DOHH2 (cell line): ENCODE measurements around the gene CD99.

ENCODE experiments used
- H3F3A ChIP-seq: fragments of 200-600 bp; sonication (generic), shearing (Covaris generic); 2 replicates; pipeline ENCODE4 v1.6.0; 2016; ENCODE audit warnings: antibody characterized with exemption, mild to moderate bottlenecking; ENCODE audit not compliant: control insufficient read depth, insufficient read depth
- H3K27ac ChIP-seq: fragments of 200-600 bp; sonication (generic); 2 replicates; pipeline ENCODE4 v1.5.1; 2014; ENCODE audit warnings: low read depth, mild to moderate bottlenecking, low read length, moderate library complexity
- H3K27me3 ChIP-seq: fragments of 200-600 bp; sonication (generic); 2 replicates; pipeline ENCODE4 v1.6.1; 2014; ENCODE audit warnings: mild to moderate bottlenecking, low read length, mixed read lengths; ENCODE audit not compliant: control insufficient read depth
- H3K36me3 ChIP-seq: fragments of 200-600 bp; sonication (generic); 2 replicates; pipeline ENCODE4 v1.6.1; 2014; ENCODE audit warnings: mild to moderate bottlenecking, low read length, moderate library complexity, mixed read lengths; ENCODE audit not compliant: control insufficient read depth
- H3K4me1 ChIP-seq: fragments of 200-600 bp; sonication (generic); 2 replicates; pipeline ENCODE4 v1.6.1; 2014; ENCODE audit warnings: mild to moderate bottlenecking, low read length, mixed read lengths; ENCODE audit not compliant: control insufficient read depth
- H3K4me2 ChIP-seq: fragments of 200-600 bp; sonication (generic); 2 replicates; pipeline ENCODE4 v1.6.0; 2014; ENCODE audit warnings: mild to moderate bottlenecking, low read length, moderate library complexity
- H3K4me3 ChIP-seq: fragments of 200-600 bp; sonication (generic); 2 replicates; pipeline ENCODE4 v1.5.1; 2014; ENCODE audit warnings: mild to moderate bottlenecking, low read length, mixed read lengths
- H3K79me2 ChIP-seq: fragments of 200-600 bp; sonication (generic); 2 replicates; pipeline ENCODE4 v1.6.1; 2014; ENCODE audit warnings: mild to moderate bottlenecking, low read length, mixed read lengths; ENCODE audit not compliant: control insufficient read depth
- H3K9me2 ChIP-seq: fragments of 200-600 bp; sonication (generic); replicated peaks from 2 replicates; pipeline ENCODE4 v1.6.1; 2014; ENCODE audit warnings: mild to moderate bottlenecking, low read length, mixed read lengths; ENCODE audit not compliant: control insufficient read depth
- H3K9me3 ChIP-seq: fragments of 200-600 bp; sonication (generic); 2 replicates; pipeline ENCODE4 v1.6.1; 2014; ENCODE audit warnings: antibody characterized with exemption, low read length, mixed read lengths; ENCODE audit not compliant: control insufficient read depth, insufficient read depth
- H4K20me1 ChIP-seq: fragments of 200-600 bp; sonication (generic); 2 replicates; pipeline ENCODE4 v1.6.0; 2014; ENCODE audit warnings: low read depth, mild to moderate bottlenecking, antibody characterized with exemption, low read length, moderate library complexity; ENCODE audit not compliant: control insufficient read depth, insufficient read depth
- EZH2phosphoT487 ChIP-seq: fragments of 200-600 bp; sonication (generic); IDR thresholded peaks from 2 replicates; pipeline ENCODE4 v1.6.1; 2017; ENCODE audit warnings: borderline replicate concordance, mild to moderate bottlenecking, antibody characterized with exemption, low read length, moderate library complexity, mixed read lengths
- TF ChIP-seq, protein P1 (sequence below): fragments of 200-600 bp; sonication (generic); IDR thresholded peaks from one replicate; pipeline ENCODE4 v1.5.1; 2014; ENCODE audit warnings: antibody characterized with exemption, mild to moderate bottlenecking, low read depth, low read length; ENCODE audit not compliant: poor library complexity, severe bottlenecking

CD99 gene

DNA sequence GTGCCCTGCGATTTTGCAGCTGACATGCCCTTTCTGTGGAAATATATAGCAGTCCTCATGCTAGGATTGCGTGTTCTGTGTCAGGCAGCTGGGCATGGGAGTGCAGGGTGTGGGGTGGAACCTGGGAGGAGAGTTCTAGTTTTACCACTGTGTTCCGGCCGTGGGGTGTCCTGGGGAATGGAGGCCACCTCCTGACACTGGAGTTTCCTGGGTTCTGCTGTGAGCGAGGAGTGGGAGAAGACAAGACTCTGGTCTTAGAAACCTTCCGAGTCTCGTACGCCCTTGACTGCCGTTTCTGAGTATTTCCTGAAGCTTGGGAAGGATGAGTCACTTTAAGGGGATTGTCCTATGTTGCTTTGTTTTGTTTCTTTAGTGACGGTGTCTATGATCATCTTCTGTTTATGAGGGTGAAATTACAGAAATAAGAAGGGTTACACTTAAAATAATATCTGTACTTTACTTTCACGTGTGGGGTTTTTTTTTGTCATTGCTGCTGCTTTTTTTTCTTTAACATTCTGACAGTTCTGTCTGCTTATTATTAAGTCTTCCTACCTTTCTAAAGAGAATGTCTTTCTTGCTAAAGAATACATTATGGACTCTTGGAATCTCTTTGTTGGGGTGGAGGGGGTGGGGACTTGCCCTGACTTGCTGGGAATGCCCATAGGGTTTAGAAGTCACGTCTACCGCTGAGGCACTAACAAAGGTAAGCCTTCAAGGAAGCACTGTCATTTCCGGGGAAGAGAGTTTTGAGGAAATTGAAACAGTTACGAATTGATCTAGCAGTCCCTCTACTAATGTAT is 19.1 kb downstream of the CD99 start:
- Histone ChIP-seq H3F3A (peaks cover 16% of the 10 kb centered on the region), H3K4me2 (peak overlapping the region; percentile 87), H3K9me2 (no peaks in the 10 kb centered on the region), H3K4me1 (peaks cover 69% of the 10 kb centered on the region), H3K36me3 (peaks cover 29% of the 10 kb centered on the region), H3K27me3 (no peaks in the 10 kb centered on the region), H3K79me2 (peaks cover 74% of the 10 kb centered on the region), H3K27ac (no peak overlapping the region), H3K9me3 (no peaks in the 10 kb centered on the region), H4K20me1 (peaks cover 10% of the 10 kb centered on the region), H3K4me3 (no peak overlapping the region)
- TF ChIP-seq, protein P1, sequence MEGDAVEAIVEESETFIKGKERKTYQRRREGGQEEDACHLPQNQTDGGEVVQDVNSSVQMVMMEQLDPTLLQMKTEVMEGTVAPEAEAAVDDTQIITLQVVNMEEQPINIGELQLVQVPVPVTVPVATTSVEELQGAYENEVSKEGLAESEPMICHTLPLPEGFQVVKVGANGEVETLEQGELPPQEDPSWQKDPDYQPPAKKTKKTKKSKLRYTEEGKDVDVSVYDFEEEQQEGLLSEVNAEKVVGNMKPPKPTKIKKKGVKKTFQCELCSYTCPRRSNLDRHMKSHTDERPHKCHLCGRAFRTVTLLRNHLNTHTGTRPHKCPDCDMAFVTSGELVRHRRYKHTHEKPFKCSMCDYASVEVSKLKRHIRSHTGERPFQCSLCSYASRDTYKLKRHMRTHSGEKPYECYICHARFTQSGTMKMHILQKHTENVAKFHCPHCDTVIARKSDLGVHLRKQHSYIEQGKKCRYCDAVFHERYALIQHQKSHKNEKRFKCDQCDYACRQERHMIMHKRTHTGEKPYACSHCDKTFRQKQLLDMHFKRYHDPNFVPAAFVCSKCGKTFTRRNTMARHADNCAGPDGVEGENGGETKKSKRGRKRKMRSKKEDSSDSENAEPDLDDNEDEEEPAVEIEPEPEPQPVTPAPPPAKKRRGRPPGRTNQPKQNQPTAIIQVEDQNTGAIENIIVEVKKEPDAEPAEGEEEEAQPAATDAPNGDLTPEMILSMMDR: no peak
- TF ChIP-seq EZH2phosphoT487: no peak

DNA sequence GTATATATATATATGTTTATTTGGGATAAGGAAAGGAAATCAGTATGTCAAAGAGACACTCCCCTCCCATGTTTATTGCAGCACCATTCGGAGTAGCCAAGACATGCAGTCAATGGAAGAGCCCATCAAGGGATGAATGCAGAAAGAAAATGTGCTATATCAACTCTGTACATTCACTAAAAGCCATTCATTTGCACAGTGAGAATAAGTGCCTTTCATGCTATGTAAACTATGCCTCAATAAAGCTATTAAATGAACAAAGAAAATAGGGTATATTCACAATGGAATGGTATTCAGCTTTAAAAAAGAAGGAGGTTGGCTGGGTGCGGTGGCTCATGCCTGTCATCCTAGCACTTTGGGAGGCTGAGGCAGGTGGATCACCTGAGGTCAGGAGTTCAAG is 20.3 kb downstream of the CD99 start:
- Histone ChIP-seq H3K4me2 (no peak overlapping the region), H3K27ac (no peak overlapping the region), H3K79me2 (peaks cover 62% of the 10 kb centered on the region), H3K36me3 (peaks cover 30% of the 10 kb centered on the region), H3K27me3 (no peaks in the 10 kb centered on the region), H3K4me1 (peaks cover 57% of the 10 kb centered on the region), H4K20me1 (peaks cover 10% of the 10 kb centered on the region), H3K4me3 (no peak overlapping the region), H3F3A (peaks cover 16% of the 10 kb centered on the region), H3K9me2 (no peaks in the 10 kb centered on the region), H3K9me3 (no peaks in the 10 kb centered on the region)
- TF ChIP-seq, protein P1: no peak
- TF ChIP-seq EZH2phosphoT487: no peak

DNA sequence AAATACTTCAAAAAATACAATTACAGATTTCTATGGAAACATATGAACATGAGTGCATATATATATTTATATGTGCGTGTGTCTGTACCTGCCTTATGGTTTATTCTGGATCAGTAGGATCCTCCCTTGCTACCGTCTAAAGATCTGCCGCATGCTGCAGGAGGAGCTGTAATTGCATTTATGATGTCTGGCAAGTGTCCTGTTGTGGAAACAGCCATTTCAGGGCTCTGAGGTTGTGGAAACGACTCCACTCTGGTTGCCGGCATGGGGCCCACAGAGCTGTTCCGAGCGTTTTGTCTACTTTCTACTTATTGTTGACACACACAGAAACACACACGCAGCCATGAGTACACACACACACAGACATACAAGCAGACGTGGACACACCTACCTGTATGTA is 21.3 kb downstream of the CD99 start:
- Histone ChIP-seq H3K27me3 (no peaks in the 10 kb centered on the region), H3K4me1 (peaks cover 47% of the 10 kb centered on the region), H3K79me2 (peaks cover 61% of the 10 kb centered on the region), H3K36me3 (peaks cover 38% of the 10 kb centered on the region), H3F3A (peaks cover 8% of the 10 kb centered on the region), H3K9me3 (no peaks in the 10 kb centered on the region), H4K20me1 (peaks cover 10% of the 10 kb centered on the region), H3K27ac (no peak overlapping the region), H3K9me2 (no peaks in the 10 kb centered on the region), H3K4me2 (no peak overlapping the region), H3K4me3 (no peak overlapping the region)
- TF ChIP-seq EZH2phosphoT487: no peak
- TF ChIP-seq, protein P1: no peak
